ENCODE results near the gene EPN3. TPM values are rescaled to one million over a fixed set of nuclear protein-coding genes. Genes with fewer than 3 reads are reported as not detected.

The EPN3 gene
- total RNA-seq, 1 donor from 2014 or later: 1.5 TPM

DNA sequence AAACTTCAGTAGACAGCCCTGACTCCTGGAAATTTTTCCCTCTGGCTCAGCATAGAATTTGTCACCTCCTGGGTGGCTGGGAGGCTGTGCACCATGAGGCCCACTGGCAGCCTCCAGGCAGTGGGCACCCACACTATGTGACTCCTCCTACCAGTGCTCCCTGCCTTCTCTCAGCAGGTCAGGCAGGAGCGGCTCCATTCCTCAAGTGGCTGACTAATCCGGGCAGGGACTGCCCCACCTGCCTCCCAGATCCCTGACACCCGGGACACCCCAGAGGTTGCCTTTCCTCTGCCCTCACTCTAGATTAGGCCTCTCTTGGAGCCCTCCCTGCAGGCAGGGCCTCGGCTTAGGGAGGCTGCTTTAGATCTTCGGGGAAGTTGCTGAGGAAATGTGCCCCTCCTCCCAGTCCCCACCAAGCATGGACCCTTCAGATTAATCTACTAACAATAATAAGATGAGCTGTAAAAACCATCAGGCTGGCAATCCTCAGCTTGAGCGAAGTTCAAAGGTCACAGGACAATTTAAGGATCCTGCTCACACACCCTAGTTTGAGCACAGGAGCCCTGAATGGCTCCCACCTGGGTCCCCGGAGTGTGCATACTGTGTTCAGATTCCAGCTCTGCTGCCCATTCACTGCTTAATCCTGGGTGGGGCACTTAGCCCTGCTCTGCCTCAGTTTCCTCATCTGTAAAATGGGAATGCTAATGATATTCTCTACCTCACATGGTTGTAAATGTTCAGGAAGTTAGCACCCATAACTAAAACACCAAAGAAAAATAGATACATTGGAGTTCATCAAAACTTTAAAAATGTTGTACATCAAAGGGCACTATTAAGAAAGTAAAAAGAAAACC, 34.3 kb upstream of the EPN3 start:
- no peak for TF ChIP-seq CTCF (IDR thresholded peaks at IDR 0.05)
- H3K27me3 ChIP-seq (ENCODE audit: low read depth): no peaks in the 10 kb centered on the region
- H3K27ac ChIP-seq: no peak overlapping the region
- ATAC-seq: peak; percentile 76 to 91
- no peak for DNase-seq
- H3K4me1 ChIP-seq: no peaks in the 10 kb centered on the region
- H3K9me3 ChIP-seq: no peaks in the 10 kb centered on the region
- H3K4me3 ChIP-seq: no peak overlapping the region
- H3K36me3 ChIP-seq: no peaks in the 10 kb centered on the region
- intact Hi-C loops (cut with DNase I): no loop called here

DNA sequence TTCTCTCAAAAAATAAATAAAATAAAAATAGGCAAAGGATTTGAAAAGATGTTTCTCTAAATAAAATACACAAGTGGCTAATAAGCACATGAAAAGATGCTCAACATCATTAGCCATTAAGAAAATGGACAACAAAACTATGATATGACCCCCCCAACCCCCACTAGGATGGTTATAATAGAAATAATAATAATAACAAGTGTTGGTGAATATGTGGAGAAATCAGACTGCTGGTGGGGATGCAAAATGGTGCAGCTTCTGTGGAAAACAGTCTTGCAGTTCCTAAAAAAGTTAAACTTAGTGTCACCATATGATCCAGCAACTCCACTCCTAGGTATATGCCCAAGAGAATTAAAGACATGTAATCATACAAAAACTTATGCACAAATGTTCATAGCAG, 33.3 kb upstream of the EPN3 start:
- ATAC-seq (no peak), DNase-seq (no peak)
- intact Hi-C loops (cut with DNase I): no loop called here
- Histone ChIP-seq H3K4me3 (no peak overlapping the region), H3K9me3 (no peaks in the 10 kb centered on the region), H3K27ac (no peak overlapping the region), H3K36me3 (no peaks in the 10 kb centered on the region), H3K4me1 (no peaks in the 10 kb centered on the region), H3K27me3 (ENCODE audit: low read depth) (no peaks in the 10 kb centered on the region)
- TF ChIP-seq CTCF (IDR thresholded peaks at IDR 0.05): no peak

GRCh38 chr17:50499721-50500120, 32.8 kb upstream of the EPN3 start:
- H3K4me3 ChIP-seq: no peak overlapping the region
- no peaks in the 10 kb centered on the region for H3K27me3 ChIP-seq (ENCODE audit: low read depth)
- ATAC-seq (no peak), DNase-seq (no peak)
- H3K9me3 ChIP-seq: no peaks in the 10 kb centered on the region
- H3K27ac ChIP-seq: no peak overlapping the region
- TF ChIP-seq CTCF (IDR thresholded peaks at IDR 0.05): no peak
- intact Hi-C loops (cut with DNase I): no loop called here
- H3K4me1 ChIP-seq: no peaks in the 10 kb centered on the region
- no peaks in the 10 kb centered on the region for H3K36me3 ChIP-seq

DNA sequence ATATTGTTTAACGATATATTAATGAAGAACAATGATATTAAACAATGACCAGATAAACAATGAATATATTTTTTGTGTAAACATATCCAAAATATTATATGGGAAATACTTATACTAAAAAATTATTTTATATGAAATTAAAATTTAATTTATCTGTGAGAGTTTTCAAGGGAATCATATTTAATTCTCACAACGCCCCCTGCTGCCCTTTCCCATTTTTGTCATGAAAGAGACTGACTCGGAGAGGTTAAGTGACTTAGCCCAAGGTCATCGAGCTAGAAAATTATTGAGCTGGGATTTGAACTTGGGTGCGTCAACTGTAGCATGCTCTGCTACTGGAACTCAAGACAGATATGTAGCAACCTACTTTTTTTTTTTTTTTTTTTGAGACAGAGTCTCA, 31.5 kb upstream of the EPN3 start:
- no peak for DNase-seq
- no peak for ATAC-seq
- intact Hi-C loops (cut with DNase I): no loop called here

GRCh38 chr17:50502301-50502990, 30.1 kb upstream of the EPN3 start:
- Histone ChIP-seq H3K4me3 (no peak overlapping the region), H3K27ac (no peak overlapping the region), H3K4me1 (no peaks in the 10 kb centered on the region), H3K36me3 (no peaks in the 10 kb centered on the region), H3K27me3 (ENCODE audit: low read depth) (no peaks in the 10 kb centered on the region), H3K9me3 (no peaks in the 10 kb centered on the region)
- DNase-seq: no peak
- intact Hi-C loops (cut with DNase I): no loop called here
- ATAC-seq: no peak
- no peak for TF ChIP-seq CTCF (IDR thresholded peaks at IDR 0.05)

More for the DNA sequence above, 31.5 kb upstream of the EPN3 start:
- Histone ChIP-seq H3K4me1 (no peaks in the 10 kb centered on the region), H3K9me3 (no peaks in the 10 kb centered on the region), H3K27ac (no peak overlapping the region), H3K36me3 (no peaks in the 10 kb centered on the region), H3K4me3 (no peak overlapping the region), H3K27me3 (ENCODE audit: low read depth) (no peaks in the 10 kb centered on the region)
- peak; percentile 41 for TF ChIP-seq CTCF (IDR thresholded peaks at IDR 0.05)

All from lower lobe of right lung (tissue), 2 donors.